Superior temporal gyrus (tissue), 1 donor: ENCODE measurements around the gene PDE1C.

Experiments
- DNase-seq: peaks from one replicate; pipeline ENCODE4 v3.0.0-alpha.2; 2016; ENCODE audit errors: extremely low spot score

Gene PDE1C

DNA sequence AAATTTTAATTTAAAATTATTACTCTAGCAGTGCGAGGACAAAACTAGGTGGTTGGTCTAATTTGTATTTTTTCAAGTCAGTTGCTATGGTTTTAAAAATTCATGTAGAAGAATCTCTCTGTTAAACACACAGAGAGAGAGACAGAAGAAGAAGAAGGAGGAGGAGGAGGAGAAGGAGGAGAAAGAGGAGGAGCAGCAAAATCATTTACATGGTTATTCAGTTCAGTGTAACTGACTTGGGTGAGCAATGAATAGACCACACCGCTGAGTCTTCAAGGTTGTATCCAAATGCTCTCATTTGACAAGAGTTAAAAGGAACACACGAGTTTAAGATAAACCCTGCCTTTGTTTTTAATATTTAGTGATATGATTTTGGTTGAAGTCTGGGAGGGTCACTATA, 131.1 kb downstream of the PDE1C start:
- no peak for DNase-seq

DNA sequence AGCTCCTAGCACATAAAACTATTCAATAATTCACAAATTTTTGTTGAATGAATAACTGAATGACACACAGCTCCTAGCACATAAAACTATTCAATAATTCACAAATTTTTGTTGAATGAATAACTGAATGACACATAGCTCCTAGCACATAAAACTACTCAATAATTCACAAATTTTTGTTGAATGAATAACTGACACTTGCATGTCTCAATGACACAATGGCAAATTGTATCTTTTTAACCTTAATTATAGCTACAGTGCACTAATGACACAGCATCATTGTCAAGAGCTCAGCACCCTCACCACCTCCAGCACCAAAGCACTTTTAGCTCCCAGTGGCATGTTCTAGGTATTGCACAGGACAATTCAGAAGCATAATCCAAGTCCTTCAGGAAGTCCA, 131.6 kb downstream of the PDE1C start:
- DNase-seq: no peak

DNA sequence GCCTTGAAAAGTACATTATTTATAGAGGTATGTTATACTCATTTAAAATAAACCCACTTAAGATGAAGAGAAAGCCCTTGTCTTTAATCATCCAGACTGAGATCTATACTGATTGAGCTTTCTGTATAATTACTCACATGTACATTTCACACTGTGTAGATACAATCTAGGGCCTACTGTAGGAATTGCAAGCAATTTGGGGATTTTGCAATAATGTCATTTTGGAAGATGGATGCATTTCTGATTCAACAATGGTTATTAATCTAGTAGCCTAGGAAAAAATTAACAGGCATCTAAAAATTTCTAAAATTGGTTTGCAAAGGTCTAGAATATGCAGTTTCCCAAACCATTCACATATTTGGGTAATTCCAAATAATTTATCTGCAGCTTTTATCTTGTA, 132.2 kb downstream of the PDE1C start:
- DNase-seq: no peak

DNA sequence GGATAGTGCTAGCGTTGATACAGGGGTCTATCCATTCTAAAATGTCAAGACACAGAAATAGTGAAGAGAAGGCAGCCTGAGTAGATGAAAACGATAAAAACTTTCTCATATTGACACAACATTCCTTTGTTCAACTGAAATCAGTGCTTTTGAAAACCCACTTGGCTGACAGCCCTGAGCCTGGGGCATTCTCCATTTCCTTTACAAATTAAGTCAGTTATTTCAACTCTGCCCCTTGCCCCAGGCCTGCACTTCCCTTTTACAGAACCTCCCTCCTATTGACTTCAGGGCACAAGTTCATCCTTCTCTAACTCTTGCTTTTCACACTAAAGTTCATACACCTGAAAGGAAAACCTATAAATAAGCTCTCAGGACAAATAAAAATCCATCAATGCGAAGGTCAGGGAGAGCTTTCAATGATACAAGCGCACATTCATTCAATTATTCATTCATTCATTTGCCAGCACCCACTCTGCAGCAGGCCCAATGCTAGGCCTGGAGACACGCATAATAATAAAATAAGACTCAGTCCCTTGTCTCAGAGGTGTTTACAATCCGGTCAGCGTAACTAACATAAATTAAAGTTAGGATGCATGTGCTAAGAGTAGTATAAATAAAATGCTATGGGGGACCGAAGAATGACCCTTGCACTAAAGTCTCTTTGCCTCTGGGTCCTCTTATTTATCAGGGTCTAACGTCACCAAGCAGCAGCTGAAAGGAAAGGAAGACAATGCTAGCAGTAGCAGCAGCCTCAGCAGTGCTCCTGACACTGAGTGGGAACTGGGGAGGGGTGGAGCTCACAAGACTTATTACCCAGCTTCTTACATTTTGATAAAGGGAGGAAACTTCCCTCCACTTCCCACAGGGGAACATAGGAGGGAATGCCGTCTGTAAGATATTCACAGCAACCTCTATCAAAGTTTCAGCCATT, 134.8 kb downstream of the PDE1C start:
- DNase-seq: no peak

DNA sequence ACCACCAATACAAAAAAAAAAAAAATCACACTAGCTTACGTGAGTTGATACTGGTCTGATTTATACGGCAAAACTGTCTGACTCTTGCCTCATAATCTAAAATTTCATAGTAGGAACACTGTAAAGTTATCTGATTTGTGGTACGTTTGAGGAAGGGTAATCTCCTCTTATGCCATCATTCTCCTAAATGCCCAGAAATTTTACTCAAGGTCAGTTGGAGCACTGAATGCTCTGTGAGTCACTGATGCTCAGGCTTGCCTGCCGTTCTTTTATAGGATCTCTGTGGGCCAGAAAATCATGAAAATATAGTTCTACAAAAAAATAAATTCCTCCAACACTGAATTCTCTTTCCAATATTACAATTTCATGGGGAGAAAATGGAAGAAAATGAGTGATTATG, 135.7 kb downstream of the PDE1C start:
- no peak for DNase-seq

DNA sequence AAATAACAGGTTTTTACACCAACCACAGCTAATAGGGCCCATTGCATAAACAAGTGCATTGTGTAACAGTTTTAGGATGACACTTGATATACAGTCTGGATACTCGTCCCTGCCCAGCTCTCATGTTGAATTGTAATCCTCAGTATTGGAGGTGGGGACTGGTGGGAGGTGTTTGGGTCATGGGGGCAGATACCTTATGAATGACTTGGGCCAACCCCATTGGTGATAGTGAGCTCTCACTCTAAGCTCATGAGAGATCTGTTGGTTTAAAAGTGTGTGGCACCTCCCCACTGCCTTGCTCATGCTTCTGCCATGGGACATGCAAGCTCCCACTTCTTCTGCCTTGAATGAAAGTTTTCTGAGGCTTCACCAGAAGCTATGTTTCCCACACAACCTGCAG, 136.7 kb downstream of the PDE1C start:
- no peak for DNase-seq

DNA sequence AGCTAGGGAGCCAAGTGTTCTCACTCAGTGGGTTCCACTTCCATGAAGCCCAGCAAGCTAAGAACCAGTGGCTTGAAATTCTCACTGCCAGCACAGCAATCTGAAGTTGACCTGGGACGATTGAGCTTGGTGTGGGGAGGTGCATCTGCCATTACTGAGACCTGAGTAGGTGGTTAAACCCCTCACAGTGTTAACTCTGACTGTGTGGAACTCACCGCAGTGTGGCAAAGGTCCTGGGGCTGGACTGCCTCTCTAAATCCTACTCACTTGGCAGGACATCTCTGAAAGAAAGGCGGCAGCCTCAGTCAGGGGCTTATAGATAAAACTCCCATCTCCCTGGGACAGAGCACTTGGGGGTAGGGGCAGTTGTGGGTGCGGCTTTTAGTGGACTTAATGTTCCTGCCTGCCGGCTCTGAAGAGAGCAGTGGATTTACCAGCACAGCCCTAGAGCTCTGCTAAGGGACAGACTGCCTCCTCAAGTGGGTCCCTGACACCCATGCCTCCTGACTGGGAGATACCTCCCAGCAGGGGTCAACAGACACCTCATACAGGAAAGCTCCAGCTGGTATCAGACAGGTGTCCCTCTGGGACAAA, 143.1 kb downstream of the PDE1C start:
- DNase-seq: no peak

DNA sequence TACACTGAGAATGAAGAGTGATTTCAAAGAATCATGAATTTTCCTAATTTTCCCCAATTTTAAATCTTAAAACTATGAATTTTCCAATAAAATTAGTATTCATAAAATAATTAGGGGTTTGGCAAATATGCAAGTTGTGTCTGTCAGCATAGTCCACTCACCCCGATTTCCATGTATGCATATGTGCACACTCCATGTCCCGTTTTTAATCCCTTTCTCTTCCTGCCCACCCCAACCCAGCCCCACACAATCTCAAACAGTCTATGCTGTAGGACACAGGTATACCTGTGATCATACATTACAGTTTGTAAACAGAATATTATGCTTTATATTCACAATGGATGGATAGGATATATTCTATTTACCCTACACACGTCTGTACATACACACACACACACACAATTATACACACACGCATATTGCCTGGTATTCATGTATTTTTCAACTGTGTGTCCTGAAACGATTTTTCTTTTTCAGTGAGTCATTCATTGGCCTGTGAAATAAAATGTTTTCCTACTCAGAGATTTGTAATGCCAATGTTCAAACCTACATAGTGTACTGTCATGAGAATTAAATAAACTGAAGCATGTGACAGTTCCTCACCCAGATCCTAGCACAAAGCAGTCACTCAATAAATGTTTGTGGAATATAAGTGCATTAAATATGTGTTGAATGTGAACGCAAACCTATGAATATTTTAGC, 144.3 kb downstream of the PDE1C start:
- DNase-seq: no peak

DNA sequence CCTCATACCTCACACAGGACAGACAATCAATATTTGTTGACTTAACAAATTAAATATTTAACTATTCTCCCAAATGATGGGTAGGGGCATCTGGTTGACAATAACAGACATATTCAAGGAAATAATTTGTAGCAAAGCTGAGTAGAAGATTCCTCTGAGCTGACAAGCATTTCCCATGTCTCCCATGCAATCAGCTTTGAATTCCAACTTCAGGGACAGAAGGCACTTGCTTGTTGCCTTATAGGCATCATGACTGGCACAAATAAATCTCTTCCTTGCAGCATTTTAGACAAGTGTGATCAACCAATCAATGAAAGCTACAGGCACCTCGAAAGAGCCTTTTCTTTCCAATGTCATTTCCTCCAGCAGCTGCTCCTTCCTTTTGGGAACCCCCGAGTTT, 146.0 kb downstream of the PDE1C start:
- no peak for DNase-seq

DNA sequence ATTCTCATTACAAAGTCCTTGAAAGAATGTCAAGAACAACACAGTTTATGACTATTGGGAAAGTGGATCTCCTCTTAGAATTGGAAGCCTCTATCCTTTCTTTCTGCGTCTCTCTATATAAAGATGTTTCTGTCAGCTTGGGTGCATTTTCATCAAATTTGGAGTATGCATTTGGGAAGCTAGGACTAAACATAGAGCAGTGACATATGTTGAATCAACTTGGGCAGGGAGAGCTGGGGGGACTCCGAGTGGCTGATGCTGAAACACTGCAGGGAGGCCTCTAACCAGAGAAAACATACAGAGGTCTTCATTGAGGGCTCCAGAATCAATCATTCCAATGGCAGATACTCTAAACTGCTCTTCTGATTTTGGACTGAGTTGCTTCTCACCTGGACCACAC, 147.4 kb downstream of the PDE1C start:
- DNase-seq: no peak

DNA sequence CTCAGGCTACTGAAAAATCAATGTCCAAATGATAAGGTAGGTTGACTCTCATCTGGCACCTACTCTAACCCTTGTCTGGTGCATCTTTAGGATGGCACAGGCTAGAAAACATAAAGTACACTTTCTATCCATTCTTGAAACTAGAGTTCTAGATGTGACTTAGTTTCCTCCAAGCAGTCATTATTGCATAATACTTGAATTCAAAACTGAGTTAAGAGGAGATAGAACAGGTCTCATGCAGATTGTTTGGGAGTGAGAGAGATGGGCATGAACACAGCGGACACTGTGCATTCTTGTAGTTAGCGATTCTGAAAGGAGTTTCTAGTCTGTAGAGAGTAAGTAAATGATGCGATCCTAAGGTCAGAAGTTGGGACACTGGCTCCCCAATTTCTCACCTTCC, 149.2 kb downstream of the PDE1C start:
- DNase-seq: no peak

DNA sequence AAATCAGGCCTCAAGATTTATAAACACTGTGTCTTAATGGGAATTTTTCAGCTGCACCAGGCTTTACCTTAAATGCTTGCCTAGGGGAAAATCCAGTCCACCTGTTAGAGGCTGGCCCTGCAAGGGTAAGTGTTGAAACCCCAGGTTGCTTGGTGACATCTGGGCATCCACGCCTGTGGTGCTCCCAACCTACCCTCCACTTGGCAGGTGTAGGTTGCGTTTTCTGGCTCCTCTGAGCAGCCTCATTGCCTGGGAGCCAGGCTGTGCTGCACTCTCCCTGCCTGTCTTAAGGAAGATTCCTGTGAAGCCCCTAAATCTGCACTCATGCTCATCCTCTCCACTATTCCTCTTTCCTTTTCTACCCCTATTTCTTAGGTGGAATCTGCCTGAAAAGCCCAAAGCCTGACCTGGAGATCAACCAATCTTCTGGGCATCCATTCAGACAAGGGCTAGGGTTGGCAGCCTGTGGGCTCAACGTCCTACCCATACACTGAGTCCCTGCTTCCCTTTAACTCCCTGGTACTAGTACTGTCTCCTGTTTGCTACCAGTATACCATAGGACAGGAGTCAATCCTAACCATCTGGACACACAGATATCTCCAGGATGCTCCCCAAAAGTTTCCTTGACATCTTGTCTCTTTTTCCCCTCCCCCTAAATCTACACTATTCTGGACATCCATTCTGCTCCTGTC, 150.4 kb downstream of the PDE1C start:
- no peak for DNase-seq

DNA sequence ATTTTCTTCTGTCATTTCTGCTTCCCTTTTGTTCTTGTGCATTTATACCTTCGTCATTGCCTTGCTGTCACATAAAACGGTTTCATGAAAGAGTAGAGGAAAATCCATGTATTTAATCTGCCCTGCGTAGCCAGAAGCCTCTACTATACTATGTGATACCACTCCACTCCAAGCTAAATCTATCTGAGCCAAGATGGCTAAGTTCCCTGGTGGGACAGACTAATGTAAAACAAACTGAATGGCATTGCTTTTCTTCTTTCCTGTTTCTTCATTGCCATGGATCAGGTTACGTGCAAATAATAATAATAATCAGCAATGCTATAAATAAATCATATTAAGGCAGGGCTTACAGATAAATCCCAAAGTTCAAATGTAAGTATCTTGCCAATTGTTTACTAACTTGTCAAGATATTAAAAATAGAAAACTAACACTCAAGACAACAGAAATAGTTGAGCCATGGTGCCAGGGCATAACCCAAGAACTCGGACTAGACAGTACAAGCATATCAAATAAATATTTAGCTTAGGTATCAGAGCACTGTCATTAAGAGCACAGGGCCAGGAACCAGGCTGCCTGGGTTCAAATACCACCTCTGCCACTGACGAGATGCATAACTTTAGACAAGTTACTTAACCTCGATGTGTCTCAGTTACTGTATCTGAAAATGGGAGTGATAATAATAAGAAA, 151.4 kb downstream of the PDE1C start:
- no peak for DNase-seq

DNA sequence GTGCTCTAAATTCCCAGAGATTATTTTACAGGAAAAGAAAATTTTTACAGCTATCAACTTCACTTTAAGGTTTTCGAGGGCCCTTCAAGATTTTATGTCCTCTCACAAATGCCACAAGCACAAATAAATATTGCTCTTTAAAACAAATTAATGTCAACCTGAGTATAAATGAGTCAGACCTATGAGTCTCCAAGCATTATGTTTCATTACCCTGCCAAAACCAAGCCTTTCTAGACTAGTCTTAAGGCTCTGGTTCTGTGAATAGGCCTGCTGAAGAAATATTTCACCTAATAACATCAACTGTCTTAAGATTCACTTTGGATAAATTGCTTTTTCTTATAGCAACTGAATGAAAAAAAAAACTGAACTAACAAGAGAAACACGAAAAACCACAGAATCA, 153.0 kb downstream of the PDE1C start:
- no peak for DNase-seq

DNA sequence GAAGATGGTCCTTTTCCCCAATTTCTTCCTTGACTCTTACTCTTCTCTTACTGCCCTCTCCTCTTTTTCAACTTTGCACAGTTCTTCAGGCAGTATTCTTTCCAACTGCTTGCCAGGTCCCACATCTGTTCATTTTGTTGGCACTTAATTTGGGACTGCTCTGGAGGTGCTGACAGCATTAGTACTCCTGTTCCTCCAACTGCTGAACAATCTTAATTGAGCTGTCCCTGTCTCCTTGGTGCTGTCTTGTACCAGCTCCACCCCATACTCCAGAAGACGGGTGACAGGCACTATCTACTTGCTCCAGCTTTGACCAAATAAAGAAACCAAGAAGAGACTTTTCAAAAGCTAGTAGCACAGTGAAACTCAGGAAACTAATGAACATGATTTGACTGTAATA, 160.0 kb downstream of the PDE1C start:
- DNase-seq: no peak

DNA sequence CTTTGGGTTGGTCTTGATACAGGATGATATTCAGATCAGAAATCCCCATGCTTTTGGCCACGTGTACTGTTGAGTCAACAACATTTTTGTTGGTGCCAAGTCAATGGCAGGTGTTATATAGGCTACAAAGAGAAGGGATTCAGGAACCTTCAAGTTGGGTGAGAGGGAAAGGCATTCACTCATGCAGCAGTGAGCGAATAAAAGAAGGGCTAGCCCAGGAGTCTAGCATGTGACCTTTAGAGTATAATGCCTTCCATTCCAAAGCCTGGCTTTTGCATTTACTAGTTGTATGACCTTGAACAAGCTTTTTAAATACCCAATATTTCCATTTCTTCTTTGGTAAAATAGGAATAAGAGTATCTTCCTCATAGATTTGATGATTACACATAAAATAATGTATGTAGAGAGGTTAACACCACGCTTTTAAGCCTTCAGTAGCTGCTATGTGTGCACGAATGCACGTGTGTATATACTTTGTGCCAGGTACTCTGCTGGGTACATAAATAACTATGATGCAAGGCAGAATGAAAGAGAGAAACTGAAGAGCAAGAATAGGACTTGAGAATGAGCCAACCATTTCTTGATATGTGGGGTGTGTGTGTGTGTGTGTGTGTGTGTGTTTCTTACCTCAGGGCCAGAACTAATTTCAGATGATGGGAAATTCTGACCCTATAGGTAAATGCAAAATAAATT, 163.6 kb downstream of the PDE1C start:
- DNase-seq: no peak

DNA sequence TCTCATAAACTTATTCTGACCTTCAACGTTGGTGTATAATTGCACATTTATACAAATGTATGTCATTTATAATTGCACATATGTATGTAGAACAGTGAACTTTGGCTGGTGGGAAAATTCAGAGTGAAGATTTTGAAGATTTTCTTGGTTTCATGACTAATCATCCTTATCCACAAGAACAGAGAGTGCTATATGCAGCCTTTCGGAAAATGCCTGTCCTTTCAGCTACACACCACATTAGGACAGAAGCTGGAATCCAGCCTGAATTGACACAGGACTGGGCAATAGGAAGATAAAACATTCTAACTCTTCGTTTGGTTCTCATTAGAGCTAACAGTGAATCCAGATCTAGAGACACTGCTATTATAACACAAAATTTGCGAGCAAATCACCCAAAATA, 166.2 kb downstream of the PDE1C start:
- DNase-seq: no peak

DNA sequence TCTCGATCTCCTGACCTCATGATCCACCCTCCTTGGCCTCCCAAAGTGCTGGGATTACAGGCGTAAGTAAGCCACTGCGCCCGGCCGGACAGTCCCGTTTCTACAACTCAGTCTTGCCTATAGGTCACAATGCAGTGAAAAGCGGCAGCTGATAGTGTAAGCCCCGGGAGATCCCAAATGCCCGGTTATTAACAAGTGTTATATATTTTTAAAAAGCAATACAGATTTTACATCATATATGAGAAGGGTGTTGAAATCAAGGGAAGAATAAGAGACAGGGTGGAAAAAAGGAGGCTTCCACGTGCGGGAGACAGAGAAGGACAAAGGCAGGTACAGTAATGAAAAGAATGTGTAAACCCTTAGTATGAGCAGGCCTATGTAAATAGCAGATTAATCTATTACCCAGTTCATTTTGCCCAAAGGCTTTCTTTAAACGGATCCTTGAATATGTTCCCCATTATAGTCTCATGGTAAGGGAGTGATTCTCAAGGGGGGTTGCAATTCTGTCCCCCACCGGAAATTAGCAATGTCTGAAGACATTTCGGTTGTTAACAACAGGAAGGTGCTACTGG, 170.8 kb downstream of the PDE1C start:
- DNase-seq: no peak

DNA sequence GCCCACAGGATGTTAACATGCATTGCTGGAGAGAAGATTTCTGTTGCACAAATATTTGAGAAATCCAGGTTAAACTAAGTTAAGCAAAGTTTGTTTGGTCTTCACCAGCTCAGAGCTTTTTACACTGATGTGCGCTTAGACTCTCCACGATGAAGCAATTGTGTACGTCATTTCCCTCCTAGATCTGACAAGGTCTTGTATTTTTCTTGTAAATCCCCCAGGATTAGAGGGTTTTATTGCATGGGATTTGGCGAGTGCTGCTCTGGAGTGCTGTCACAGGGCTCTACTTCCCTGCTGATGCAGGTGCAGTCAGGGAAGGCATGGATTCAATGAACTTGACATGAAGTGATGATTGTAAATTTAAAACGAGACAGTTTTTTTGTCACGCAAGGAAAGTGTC, 173.3 kb downstream of the PDE1C start:
- DNase-seq: no peak

DNA sequence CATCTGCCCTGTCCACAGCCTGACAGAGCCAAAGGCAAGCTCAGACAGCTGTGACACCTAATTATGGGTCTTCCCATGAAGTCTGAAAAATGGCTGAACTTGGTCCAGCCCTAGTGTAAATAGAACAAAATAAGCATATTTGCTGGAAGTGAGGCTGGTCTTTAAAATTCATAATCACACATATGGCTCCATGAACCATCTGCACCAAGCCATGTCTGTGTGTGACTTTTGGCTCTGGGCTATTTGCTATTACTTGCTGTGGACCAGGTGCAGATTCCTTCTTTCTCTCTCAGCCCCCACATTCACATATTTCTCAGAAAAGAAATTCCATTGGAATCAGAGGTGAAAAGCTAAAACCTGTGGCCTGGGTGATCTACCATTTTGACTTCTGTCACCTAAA, 175.9 kb downstream of the PDE1C start:
- no peak for DNase-seq

DNA sequence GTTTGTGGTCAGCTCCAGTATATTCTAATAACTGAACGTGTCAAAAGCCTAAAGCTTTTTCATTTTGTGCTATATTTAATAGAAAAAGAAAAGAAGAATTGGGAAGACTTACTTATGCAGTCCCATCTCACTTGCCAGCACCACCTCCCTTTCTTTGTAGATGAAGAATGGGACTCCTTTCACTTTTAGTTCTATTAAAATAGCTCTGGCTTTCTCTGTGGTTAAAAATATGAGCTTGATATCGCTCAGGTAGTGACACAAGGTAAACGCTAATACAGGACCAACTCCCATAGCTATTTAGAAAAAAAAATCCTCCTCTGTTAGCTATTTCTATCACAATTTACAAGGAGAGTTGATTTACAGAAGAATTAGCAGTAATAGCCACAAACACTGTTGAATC, 176.8 kb downstream of the PDE1C start:
- no peak for DNase-seq
